Loucy (cell line): ENCODE data around the gene KRT33B.

ENCODE experiments used
- H2AFZ ChIP-seq: fragments of 200-600 bp; sonication (generic); 2 replicates; pipeline ENCODE4 v1.6.0; 2016; ENCODE audit warnings: antibody characterized with exemption, mild to moderate bottlenecking, low read length, moderate library complexity
- H3F3A ChIP-seq: fragments of 200-600 bp; 2 replicates; pipeline ENCODE4 v1.6.0; 2016; ENCODE audit warnings: antibody characterized with exemption, low read depth, mild to moderate bottlenecking
- H3K27me3 ChIP-seq: fragments of 200-600 bp; sonication (generic); 2 replicates; pipeline ENCODE4 v1.6.1; 2014; ENCODE audit warnings: low read length, mild to moderate bottlenecking; ENCODE audit not compliant: insufficient read depth, poor library complexity, severe bottlenecking
- H3K36me3 ChIP-seq: fragments of 200-600 bp; sonication (generic); 2 replicates; pipeline ENCODE4 v1.6.1; 2016; ENCODE audit warnings: low read length; ENCODE audit not compliant: insufficient read depth
- H3K4me1 ChIP-seq: fragments of 200-600 bp; sonication (generic); 2 replicates; pipeline ENCODE4 v1.5.1; 2014; ENCODE audit warnings: low read length, mild to moderate bottlenecking; ENCODE audit not compliant: insufficient read depth, poor library complexity, severe bottlenecking
- H3K4me2 ChIP-seq: fragments of 200-600 bp; sonication (generic); 2 replicates; pipeline ENCODE4 v1.6.0; 2014; ENCODE audit warnings: antibody characterized with exemption, low read length, low read depth, mild to moderate bottlenecking; ENCODE audit not compliant: poor library complexity, severe bottlenecking
- H3K4me3 ChIP-seq: fragments of 200-600 bp; sonication (generic); 2 replicates; pipeline ENCODE4 v1.5.1; 2014; ENCODE audit warnings: low read length, mild to moderate bottlenecking, mixed read lengths; ENCODE audit not compliant: poor library complexity, severe bottlenecking
- H3K79me2 ChIP-seq: fragments of 200-600 bp; sonication (generic); 2 replicates; pipeline ENCODE4 v1.6.1; 2014; ENCODE audit warnings: low read length; ENCODE audit not compliant: insufficient read depth
- H3K9ac ChIP-seq: fragments of 200-600 bp; sonication (generic); 2 replicates; pipeline ENCODE4 v1.6.0; 2014; ENCODE audit warnings: mild to moderate bottlenecking, low read depth, low read length, moderate library complexity; ENCODE audit not compliant: poor library complexity, severe bottlenecking
- H3K9me2 ChIP-seq: fragments of 200-600 bp; sonication (generic); replicated peaks from 2 replicates; pipeline ENCODE4 v1.6.1; 2016; ENCODE audit warnings: low read depth, low read length, mixed read lengths
- H3K9me3 ChIP-seq: fragments of 200-600 bp; sonication (generic); 2 replicates; pipeline ENCODE4 v1.6.1; 2014; ENCODE audit warnings: mild to moderate bottlenecking, antibody characterized with exemption, low read length, low read depth; ENCODE audit not compliant: insufficient read depth
- H4K20me1 ChIP-seq: fragments of 200-600 bp; sonication (generic); 2 replicates; pipeline ENCODE4 v1.6.0; 2014; ENCODE audit warnings: antibody characterized with exemption, low read length, mild to moderate bottlenecking; ENCODE audit not compliant: insufficient read depth, poor library complexity, severe bottlenecking
- CTCF ChIP-seq: fragments of 200-600 bp; sonication (generic); conservative IDR thresholded peaks from 2 replicates; pipeline ENCODE4 v1.5.1; 2014; ENCODE audit warnings: mild to moderate bottlenecking, antibody characterized with exemption, low read length
- EZH2phosphoT487 ChIP-seq: fragments of 200-600 bp; IDR thresholded peaks from 2 replicates; pipeline ENCODE4 v1.6.1; 2018; ENCODE audit warnings: antibody characterized with exemption, mild to moderate bottlenecking, moderate library complexity, borderline replicate concordance

Gene KRT33B

GRCh38 chr17:41407226-41407625 is 37.6 kb upstream of the KRT33B start:
- Histone ChIP-seq H3K36me3 (no peaks in the 10 kb centered on the region), H3F3A (no peaks in the 10 kb centered on the region), H3K4me1 (peaks cover 3% of the 10 kb centered on the region), H3K4me2 (no peak overlapping the region), H3K27me3 (no peaks in the 10 kb centered on the region), H3K9me2 (no peaks in the 10 kb centered on the region), H2AFZ (no peak overlapping the region), H3K9ac (no peak overlapping the region), H3K79me2 (no peaks in the 10 kb centered on the region), H4K20me1 (no peaks in the 10 kb centered on the region), H3K9me3 (no peaks in the 10 kb centered on the region), H3K4me3 (no peak overlapping the region)
- TF ChIP-seq EZH2phosphoT487, result no peak
- no peak for TF ChIP-seq CTCF

DNA sequence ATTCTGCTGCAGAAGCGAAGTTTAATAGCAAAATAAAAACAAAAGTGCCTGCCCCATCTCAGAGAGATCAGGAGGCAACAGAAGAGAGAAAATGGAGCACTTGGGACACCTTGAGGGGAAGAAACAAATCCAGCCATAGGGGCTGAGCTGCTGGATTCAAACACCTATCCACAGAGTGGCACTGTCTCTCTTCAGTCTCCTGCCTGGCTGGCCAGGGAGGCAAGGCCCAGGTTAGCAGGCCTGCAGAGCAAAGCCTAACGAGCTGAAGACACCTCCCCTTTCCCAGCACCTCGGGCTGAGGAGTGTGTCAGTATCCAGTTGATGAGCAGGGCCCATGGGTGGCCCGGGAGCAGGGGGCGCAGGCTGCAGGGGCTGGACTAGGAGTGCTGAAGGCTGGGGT is 36.6 kb upstream of the KRT33B start:
- no peaks in the 10 kb centered on the region for H3K9me2 ChIP-seq
- no peak overlapping the region for H2AFZ ChIP-seq
- H3K4me1 ChIP-seq, result peaks cover 3% of the 10 kb centered on the region
- H3K4me2 ChIP-seq, result no peak overlapping the region
- H3K9me3 ChIP-seq, result no peaks in the 10 kb centered on the region
- H3F3A ChIP-seq, result no peaks in the 10 kb centered on the region
- no peak overlapping the region for H3K9ac ChIP-seq
- H4K20me1 ChIP-seq, result no peaks in the 10 kb centered on the region
- no peaks in the 10 kb centered on the region for H3K27me3 ChIP-seq
- H3K36me3 ChIP-seq, result no peaks in the 10 kb centered on the region
- H3K79me2 ChIP-seq, result no peaks in the 10 kb centered on the region
- H3K4me3 ChIP-seq, result no peak overlapping the region
- TF ChIP-seq EZH2phosphoT487 (no peak), CTCF (no peak)

GRCh38 chr17:41404024-41404671 is 34.5 kb upstream of the KRT33B start:
- Histone ChIP-seq H3K27me3 (no peaks in the 10 kb centered on the region), H3K9ac (no peak overlapping the region), H3F3A (no peaks in the 10 kb centered on the region), H3K4me3 (no peak overlapping the region), H2AFZ (no peak overlapping the region), H3K9me2 (no peaks in the 10 kb centered on the region), H3K36me3 (no peaks in the 10 kb centered on the region), H3K4me1 (peaks cover 3% of the 10 kb centered on the region), H3K79me2 (no peaks in the 10 kb centered on the region), H3K4me2 (no peak overlapping the region), H4K20me1 (no peaks in the 10 kb centered on the region), H3K9me3 (no peaks in the 10 kb centered on the region)
- TF ChIP-seq CTCF (no peak), EZH2phosphoT487 (no peak)
